Measurements from ENCODE around the gene MYMK.

The MYMK gene

GRCh38 chr9:133532937-133533668 is 8.3 kb upstream of the MYMK start:
- ATAC-seq: peak; percentile 69

GRCh38 chr9:133531293-133531692 is 6.5 kb upstream of the MYMK start:
- ATAC-seq: no peak
- TF ChIP-seq CSRNP3 (CRISPR knock-in tag; IDR thresholded peaks at IDR 0.05) (no peak), GLIS3 (CRISPR knock-in tag; IDR thresholded peaks at IDR 0.05) (no peak), SNAI2 (CRISPR knock-in tag; IDR thresholded peaks at IDR 0.05) (no peak), BACH2 (CRISPR knock-in tag; IDR thresholded peaks at IDR 0.05; ENCODE audit: borderline replicate concordance) (no peak), PPARA (CRISPR knock-in tag; IDR thresholded peaks at IDR 0.05; ENCODE audit: borderline replicate concordance) (no peak), ZNF565 (CRISPR knock-in tag; conservative IDR thresholded peaks at IDR 0.05; ENCODE audit: low read depth) (no peak), ISL1 (CRISPR knock-in tag; IDR thresholded peaks at IDR 0.05) (no peak), ZC3H10 (CRISPR knock-in tag; IDR thresholded peaks at IDR 0.05) (no peak), CSDC2 (CRISPR knock-in tag; IDR thresholded peaks at IDR 0.05) (no peak), CREB5 (CRISPR knock-in tag; IDR thresholded peaks at IDR 0.05; ENCODE audit: low read depth) (no peak), TCF4 (CRISPR knock-in tag; IDR thresholded peaks at IDR 0.05; ENCODE audit: borderline replicate concordance) (no peak), PATZ1 (CRISPR knock-in tag; IDR thresholded peaks at IDR 0.05; ENCODE audit: borderline replicate concordance) (no peak), POU6F1 (CRISPR knock-in tag; IDR thresholded peaks at IDR 0.05; ENCODE audit: borderline replicate concordance, low read depth) (no peak), OSR1 (CRISPR knock-in tag; IDR thresholded peaks at IDR 0.05) (no peak), ZFP3 (CRISPR knock-in tag; IDR thresholded peaks at IDR 0.05) (no peak), ARNTL (CRISPR knock-in tag; IDR thresholded peaks at IDR 0.05; ENCODE audit: borderline replicate concordance, low read depth) (no peak), TSHZ2 (CRISPR knock-in tag; IDR thresholded peaks at IDR 0.05) (no peak), ZNF8 (CRISPR knock-in tag; IDR thresholded peaks at IDR 0.05) (no peak)

More at GRCh38 chr9:133532937-133533668, 8.3 kb upstream of the MYMK start:
- TF ChIP-seq ZNF8 (CRISPR knock-in tag; IDR thresholded peaks at IDR 0.05) (no peak), ZNF565 (CRISPR knock-in tag; conservative IDR thresholded peaks at IDR 0.05; ENCODE audit: low read depth) (no peak), ZC3H10 (CRISPR knock-in tag; IDR thresholded peaks at IDR 0.05) (no peak), CSRNP3 (CRISPR knock-in tag; IDR thresholded peaks at IDR 0.05) (no peak), ARNTL (CRISPR knock-in tag; IDR thresholded peaks at IDR 0.05; ENCODE audit: borderline replicate concordance, low read depth) (no peak)

All from SK-N-SH treated with all-trans-retinoic acid at 6 μM for 48 hours (cell line).